H1 (cell line): ENCODE measurements around the gene CSNK1G2. TPM values are rescaled to one million over a fixed set of nuclear protein-coding genes. Genes with fewer than 3 reads are reported as not detected.

ENCODE experiments used
- BCL11A ChIP-seq, 2 experiments: IDR thresholded peaks; one replicate each; pipeline ENCODE4 v1.6.1; 2011; ENCODE audit warnings: low read depth in 2 of 2, low read length in 2 of 2, mild to moderate bottlenecking in 2 of 2
- CBX5 ChIP-seq: fragments of 300-800, 300-1000 bp; sonication (generic); IDR thresholded peaks from 2 replicates; pipeline ENCODE4 v1.7.1; 2016; ENCODE audit warnings: antibody characterized with exemption, low read length, low read depth
- CHD7 ChIP-seq: fragments of 300-600 bp; sonication (generic); IDR thresholded peaks from 2 replicates; pipeline ENCODE4 v1.7.1; 2012; ENCODE audit warnings: low read length, moderate library complexity, mild to moderate bottlenecking, inconsistent platforms; ENCODE audit not compliant: insufficient replicate concordance
- CTBP2 ChIP-seq: IDR thresholded peaks from 2 replicates; pipeline ENCODE4 v1.7.0; 2011; ENCODE audit warnings: borderline replicate concordance, mild to moderate bottlenecking, moderate library complexity, mixed read lengths, low read length; ENCODE audit not compliant: insufficient read depth, insufficient read length
- GABPA ChIP-seq: IDR thresholded peaks from 2 replicates; pipeline ENCODE4 v1.6.1; 2011; ENCODE audit warnings: mild to moderate bottlenecking, low read length, moderate library complexity, borderline replicate concordance; ENCODE audit not compliant: insufficient read depth
- NANOG ChIP-seq: IDR thresholded peaks from 2 replicates; pipeline ENCODE4 v1.6.1; 2011; ENCODE audit warnings: low read length, low read depth, mild to moderate bottlenecking, inconsistent platforms; ENCODE audit not compliant: insufficient read depth, poor library complexity, severe bottlenecking
- NRF1 ChIP-seq: IDR thresholded peaks from 2 replicates; pipeline ENCODE4 v1.6.1; 2011; ENCODE audit warnings: mild to moderate bottlenecking, low read depth, low read length, improper control_type of control experiment
- PHF8 ChIP-seq: fragments of 200-600 bp; sonication (generic); conservative IDR thresholded peaks from 2 replicates; pipeline ENCODE4 v1.7.1; 2012; ENCODE audit warnings: low read depth, mild to moderate bottlenecking, inconsistent platforms, low read length, moderate library complexity
- SUZ12 ChIP-seq: fragments of 200-600 bp; sonication (generic); IDR thresholded peaks from 2 replicates; pipeline ENCODE4 v1.6.1; 2012; ENCODE audit warnings: mild to moderate bottlenecking, inconsistent platforms, low read length, moderate library complexity, mixed read lengths
- polyA plus RNA-seq, 7 experiments: library from polyadenylated mRNA; depleted of rRNA in 3 of 7; stranded (reverse) in 5 of 7; unstranded in 2 of 7; fragments of >200 nt in 5 of 7; fragments of 200-250 nt in 2 of 7; gene quantifications; 1 replicate in 5 of 7; 2 replicates in 1 of 7; 4 replicates in 1 of 7; pipeline versions ENCODE4 v1.2.1 to v1.2.3, GENCODE V29; 2011 to 2013; ENCODE audit warnings: missing spikeins in 2 of 7, mixed read lengths in 2 of 7
- total RNA-seq: library from RNA; stranded (reverse); fragmentation: NEBNext Ultra II Directional; extraction: Animal tissue kit (Norgen Biotek cat#: 25700); gene quantifications from 2 replicates; pipeline ENCODE4 v1.2.1, GENCODE V29; 2021

Gene CSNK1G2
- total and polyA plus RNA-seq, 2 of the 8 experiments (the other 6 are each of a cell fraction or from before 2014, with no cell fraction given): 99.5 to 130 TPM

- no peak for TF ChIP-seq CHD7
- no peak for TF ChIP-seq NRF1
- no peak for TF ChIP-seq GABPA
- no peak for TF ChIP-seq CTBP2
- TF ChIP-seq PHF8: no peak
- TF ChIP-seq SUZ12: no peak
- no peak for TF ChIP-seq CBX5
- no peak for TF ChIP-seq NANOG
- no peak for TF ChIP-seq BCL11A (IDR thresholded peaks at IDR 0.05; ENCODE audit: low read depth in 2 of 2, low read length in 2 of 2)
These were observed 39.3 kb downstream of the CSNK1G2 start (continued) for GRCh38 chr19:1980091-1980808.
